Osteoblast (primary cell): ENCODE data around the gene ASTN2. TPM values are rescaled to one million over a fixed set of nuclear protein-coding genes. Genes with fewer than 3 reads are reported as not detected.

Source experiments
- DNase-seq: peaks from one replicate; pipeline ENCODE4 v3.0.0; 2011; ENCODE audit warnings: low spot score, mixed read lengths; ENCODE audit not compliant: insufficient read length; ENCODE audit errors: missing footprints
- H2AFZ ChIP-seq: 2 replicates; pipeline ENCODE4 v1.6.0; 2011; ENCODE audit warnings: mild to moderate bottlenecking, low read length
- H3K27ac ChIP-seq: 2 replicates; pipeline ENCODE4 v1.5.1; 2011; ENCODE audit warnings: mild to moderate bottlenecking, low read depth, low read length, moderate library complexity
- H3K27me3 ChIP-seq: 2 replicates; pipeline ENCODE4 v1.6.0; 2012; ENCODE audit warnings: mild to moderate bottlenecking, control low read depth, inconsistent platforms, low read length, moderate library complexity; ENCODE audit not compliant: insufficient read depth
- H3K36me3 ChIP-seq: 2 replicates; pipeline ENCODE4 v1.5.1; 2011; ENCODE audit warnings: mild to moderate bottlenecking, low read length, control low read depth, moderate library complexity; ENCODE audit not compliant: insufficient read depth
- H3K4me1 ChIP-seq: 2 replicates; pipeline ENCODE4 v1.5.1; 2011; ENCODE audit warnings: mild to moderate bottlenecking, low read length, control low read depth, moderate library complexity; ENCODE audit not compliant: insufficient read depth
- H3K4me2 ChIP-seq: 2 replicates; pipeline ENCODE4 v1.6.0; 2011; ENCODE audit warnings: mild to moderate bottlenecking, low read length; ENCODE audit not compliant: insufficient read depth
- H3K4me3 ChIP-seq: fragments of 200-600 bp; sonication (generic); 3 replicates; pipeline ENCODE4 v1.5.1; 2012; ENCODE audit warnings: mild to moderate bottlenecking, low read length, inconsistent platforms; ENCODE audit not compliant: insufficient read depth
- H3K79me2 ChIP-seq: 2 replicates; pipeline ENCODE4 v1.6.0; 2012; ENCODE audit warnings: mild to moderate bottlenecking, low read length, control low read depth, inconsistent platforms; ENCODE audit not compliant: insufficient read depth
- H3K9me3 ChIP-seq: 2 replicates; pipeline ENCODE4 v1.5.1; 2011; ENCODE audit warnings: low read depth, low read length, control low read depth
- H4K20me1 ChIP-seq: 2 replicates; pipeline ENCODE4 v1.6.0; 2012; ENCODE audit warnings: mild to moderate bottlenecking, low read length, control low read depth; ENCODE audit not compliant: insufficient read depth
- total RNA-seq: library from RNA; depleted of rRNA; stranded (reverse); fragments of >200 nt; gene quantifications from 2 replicates; pipeline ENCODE4 v1.2.3, GENCODE V29; 2012
- TF ChIP-seq, protein P1 (sequence below): IDR thresholded peaks from 2 replicates; pipeline ENCODE4 v1.5.1; 2011; ENCODE audit warnings: mild to moderate bottlenecking, low read depth, low read length, moderate library complexity; ENCODE audit errors: extremely low read depth

ASTN2 gene
- total RNA-seq, 1 donor, result 4.7 TPM

GRCh38 chr9:116464987-116465571 is 949.8 kb downstream of the ASTN2 start:
- no peak overlapping the region for H3K4me2 ChIP-seq
- TF ChIP-seq, protein P1, sequence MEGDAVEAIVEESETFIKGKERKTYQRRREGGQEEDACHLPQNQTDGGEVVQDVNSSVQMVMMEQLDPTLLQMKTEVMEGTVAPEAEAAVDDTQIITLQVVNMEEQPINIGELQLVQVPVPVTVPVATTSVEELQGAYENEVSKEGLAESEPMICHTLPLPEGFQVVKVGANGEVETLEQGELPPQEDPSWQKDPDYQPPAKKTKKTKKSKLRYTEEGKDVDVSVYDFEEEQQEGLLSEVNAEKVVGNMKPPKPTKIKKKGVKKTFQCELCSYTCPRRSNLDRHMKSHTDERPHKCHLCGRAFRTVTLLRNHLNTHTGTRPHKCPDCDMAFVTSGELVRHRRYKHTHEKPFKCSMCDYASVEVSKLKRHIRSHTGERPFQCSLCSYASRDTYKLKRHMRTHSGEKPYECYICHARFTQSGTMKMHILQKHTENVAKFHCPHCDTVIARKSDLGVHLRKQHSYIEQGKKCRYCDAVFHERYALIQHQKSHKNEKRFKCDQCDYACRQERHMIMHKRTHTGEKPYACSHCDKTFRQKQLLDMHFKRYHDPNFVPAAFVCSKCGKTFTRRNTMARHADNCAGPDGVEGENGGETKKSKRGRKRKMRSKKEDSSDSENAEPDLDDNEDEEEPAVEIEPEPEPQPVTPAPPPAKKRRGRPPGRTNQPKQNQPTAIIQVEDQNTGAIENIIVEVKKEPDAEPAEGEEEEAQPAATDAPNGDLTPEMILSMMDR, result no peak
- no peak overlapping the region for H3K27ac ChIP-seq
- H3K4me3 ChIP-seq, result no peak overlapping the region
- no peaks in the 10 kb centered on the region for H3K9me3 ChIP-seq
- no peaks in the 10 kb centered on the region for H3K4me1 ChIP-seq
- H3K27me3 ChIP-seq, result no peaks in the 10 kb centered on the region
- DNase-seq, result no peak
- no peaks in the 10 kb centered on the region for H3K79me2 ChIP-seq
- H3K36me3 ChIP-seq, result no peaks in the 10 kb centered on the region
- no peak overlapping the region for H2AFZ ChIP-seq
- no peaks in the 10 kb centered on the region for H4K20me1 ChIP-seq

GRCh38 chr9:116464423-116464822 is 950.4 kb downstream of the ASTN2 start:
- no peaks in the 10 kb centered on the region for H3K27me3 ChIP-seq
- H3K4me2 ChIP-seq, result no peak overlapping the region
- no peak for DNase-seq
- H3K4me3 ChIP-seq, result no peak overlapping the region
- no peaks in the 10 kb centered on the region for H3K4me1 ChIP-seq
- H3K79me2 ChIP-seq, result no peaks in the 10 kb centered on the region
- no peaks in the 10 kb centered on the region for H4K20me1 ChIP-seq
- H3K36me3 ChIP-seq, result no peaks in the 10 kb centered on the region
- TF ChIP-seq, protein P1, result no peak
- no peak overlapping the region for H3K27ac ChIP-seq
- H2AFZ ChIP-seq, result no peak overlapping the region
- H3K9me3 ChIP-seq, result no peaks in the 10 kb centered on the region

DNA sequence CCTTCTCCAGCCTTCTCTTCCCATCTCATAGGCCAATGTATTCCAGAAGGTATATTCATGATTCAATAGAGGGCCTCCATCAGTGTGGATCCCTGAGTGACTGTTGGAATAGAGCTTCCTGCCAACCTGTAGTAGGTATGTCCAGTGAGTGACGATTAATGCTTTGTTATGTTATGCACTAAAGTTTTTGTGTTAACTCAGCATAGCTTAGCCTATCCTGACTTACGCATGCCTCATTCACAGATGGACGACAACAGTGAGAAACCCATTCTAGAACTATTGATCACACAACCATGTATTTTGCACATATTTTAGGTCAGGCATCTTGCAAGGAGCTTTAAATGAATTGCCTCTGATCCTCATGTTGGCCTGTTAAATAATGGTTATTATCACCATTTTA is 953.2 kb downstream of the ASTN2 start:
- DNase-seq, result no peak
- H3K36me3 ChIP-seq, result no peaks in the 10 kb centered on the region
- H3K27me3 ChIP-seq, result no peaks in the 10 kb centered on the region
- H3K9me3 ChIP-seq, result no peaks in the 10 kb centered on the region
- TF ChIP-seq, protein P1, result no peak
- H3K79me2 ChIP-seq, result no peaks in the 10 kb centered on the region
- H3K4me3 ChIP-seq, result no peak overlapping the region
- H3K4me1 ChIP-seq, result no peaks in the 10 kb centered on the region
- no peak overlapping the region for H3K27ac ChIP-seq
- H4K20me1 ChIP-seq, result no peaks in the 10 kb centered on the region
- H2AFZ ChIP-seq, result no peak overlapping the region
- H3K4me2 ChIP-seq, result no peak overlapping the region

DNA sequence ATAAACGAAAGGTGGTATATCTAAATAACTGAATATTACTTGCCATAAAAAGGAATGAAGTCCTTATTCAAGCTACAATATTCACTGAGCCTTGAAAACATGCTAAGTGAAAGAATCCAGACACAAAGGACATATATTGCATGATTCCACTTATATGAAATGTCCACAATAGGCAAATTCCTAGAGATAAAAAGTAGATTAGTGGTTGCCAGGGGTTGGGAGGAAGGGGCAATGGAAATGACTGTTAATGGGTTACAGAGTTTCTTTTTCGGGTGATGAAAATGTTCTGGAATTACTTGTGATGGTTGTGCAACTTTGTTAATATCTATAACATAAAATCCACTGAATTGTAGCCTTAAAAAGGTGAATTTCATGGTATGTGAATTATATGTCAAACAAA is 954.8 kb downstream of the ASTN2 start:
- H3K36me3 ChIP-seq, result no peaks in the 10 kb centered on the region
- H4K20me1 ChIP-seq, result no peaks in the 10 kb centered on the region
- H3K4me2 ChIP-seq, result no peak overlapping the region
- H3K4me3 ChIP-seq, result no peak overlapping the region
- DNase-seq, result no peak
- no peak overlapping the region for H2AFZ ChIP-seq
- H3K27me3 ChIP-seq, result no peaks in the 10 kb centered on the region
- TF ChIP-seq, protein P1, result no peak
- H3K27ac ChIP-seq, result no peak overlapping the region
- no peaks in the 10 kb centered on the region for H3K4me1 ChIP-seq
- H3K9me3 ChIP-seq, result no peaks in the 10 kb centered on the region
- H3K79me2 ChIP-seq, result no peaks in the 10 kb centered on the region
